GM21737 (cell line): Measurements from ENCODE around the gene CRX.
"Not testable (repeated sequence)": the region's sequence is repeated elsewhere in the genome, so short reads cannot be mapped to it uniquely, and the experiment has no call there.

Experiments used
- ATAC-seq: cut with Tn5 transposase; IDR thresholded peaks from one replicate; pipeline ENCODE4 v1.9.1; 2021; ENCODE audit warnings: mild to moderate bottlenecking, moderate library complexity; ENCODE audit not compliant: unreplicated experiment

CRX gene

GRCh38 chr19:47858646-47859285 lies 37.0 kb downstream of the CRX start, which contains the start of gene TPRX2:
TSS of gene TPRX2 (plus strand) at chr19:47859235. CDS start at chr19:47859247, 12 bp downstream.
- not testable (repeated sequence) for ATAC-seq

- ATAC-seq, result not testable (repeated sequence)
These were observed 38.1 kb downstream of the CRX start for GRCh38 chr19:47859838-47860237.

DNA sequence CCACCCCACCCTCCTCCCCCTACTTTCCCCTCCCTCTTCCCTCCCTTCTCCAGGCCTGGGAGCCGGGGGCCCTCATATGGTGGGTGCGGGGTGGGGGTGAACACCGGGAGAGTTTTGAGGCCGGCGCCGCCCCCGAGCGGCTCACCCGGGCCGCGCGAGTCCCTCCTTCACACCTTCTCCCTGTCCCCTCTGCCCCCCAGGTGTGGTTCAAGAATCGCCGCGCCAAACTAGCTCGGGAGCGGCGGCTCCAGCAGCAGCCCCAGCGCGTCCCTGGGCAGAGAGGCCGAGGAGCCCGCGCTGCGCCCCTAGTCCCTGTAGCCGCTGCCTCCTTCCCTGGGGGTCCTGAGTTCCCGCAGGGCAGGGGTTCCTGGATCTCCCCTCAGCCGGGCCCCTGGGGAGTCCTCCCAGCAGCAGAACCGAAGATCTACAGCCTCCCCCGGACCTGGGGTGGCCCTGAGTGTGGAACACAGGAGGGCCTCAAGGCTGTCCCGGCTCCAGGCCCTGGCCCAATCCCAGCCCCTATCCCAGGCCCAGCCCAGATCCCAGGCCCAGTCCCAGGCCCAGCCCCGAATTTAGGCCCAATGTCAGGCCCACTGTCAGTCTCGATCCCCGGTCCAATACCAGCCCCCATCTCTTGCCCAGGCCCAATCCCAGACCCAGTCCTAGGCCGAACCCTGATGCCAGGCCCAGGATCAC lies 39.0 kb downstream of the CRX start:
- ATAC-seq, result no peak

- no peak for ATAC-seq
These were observed 39.9 kb downstream of the CRX start for GRCh38 chr19:47861630-47862029.

DNA sequence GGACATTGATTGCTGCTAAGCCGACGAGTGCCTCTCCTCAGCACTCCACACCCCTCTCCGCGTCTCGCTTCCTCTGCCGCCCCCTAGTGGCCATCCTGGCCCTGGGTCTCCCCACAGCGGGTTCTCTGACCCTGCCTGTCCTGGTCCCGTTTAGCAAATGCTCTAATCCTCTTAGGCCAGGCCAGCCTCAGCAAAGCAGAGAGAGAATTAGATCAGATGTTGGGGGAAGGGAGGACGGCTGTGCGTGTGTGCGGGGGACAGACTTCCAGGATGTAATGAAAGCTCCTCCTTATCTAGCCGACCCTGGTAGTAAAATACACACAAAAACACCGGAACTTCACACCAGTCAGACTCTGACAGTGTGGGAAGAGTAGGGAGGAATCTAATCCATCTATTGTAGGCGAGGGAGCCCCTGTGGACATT lies 41.8 kb downstream of the CRX start:
- no peak for ATAC-seq

GRCh38 chr19:47865166-47865565 lies 43.4 kb downstream of the CRX start:
- no peak for ATAC-seq

- ATAC-seq, result no peak
These were observed 57.2 kb downstream of the CRX start for GRCh38 chr19:47878906-47879305.

- not testable (repeated sequence) for ATAC-seq
These were observed 57.6 kb downstream of the CRX start for GRCh38 chr19:47879385-47879784.

DNA sequence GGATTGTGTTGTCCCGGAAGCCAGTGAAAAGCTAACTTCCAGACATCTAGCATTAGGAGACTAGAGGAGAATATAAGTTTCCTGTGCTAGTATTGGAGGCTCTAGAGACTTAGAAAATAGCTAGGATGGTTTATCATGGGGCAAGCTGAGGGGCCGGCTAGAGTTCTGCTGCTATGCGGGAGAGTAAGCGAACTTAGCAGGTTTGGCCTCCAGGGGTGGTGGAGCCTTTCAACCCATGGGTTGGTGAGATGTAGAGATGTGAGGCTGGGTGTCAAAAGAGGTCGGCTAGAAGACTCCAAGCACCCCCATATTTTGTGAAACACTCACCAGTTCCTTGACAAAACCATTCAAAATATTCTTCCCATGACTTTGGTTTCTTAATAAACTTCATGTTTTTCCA lies 60.0 kb downstream of the CRX start:
- no peak for ATAC-seq

GRCh38 chr19:47882890-47883289 lies 61.2 kb downstream of the CRX start:
- no peak for ATAC-seq

DNA sequence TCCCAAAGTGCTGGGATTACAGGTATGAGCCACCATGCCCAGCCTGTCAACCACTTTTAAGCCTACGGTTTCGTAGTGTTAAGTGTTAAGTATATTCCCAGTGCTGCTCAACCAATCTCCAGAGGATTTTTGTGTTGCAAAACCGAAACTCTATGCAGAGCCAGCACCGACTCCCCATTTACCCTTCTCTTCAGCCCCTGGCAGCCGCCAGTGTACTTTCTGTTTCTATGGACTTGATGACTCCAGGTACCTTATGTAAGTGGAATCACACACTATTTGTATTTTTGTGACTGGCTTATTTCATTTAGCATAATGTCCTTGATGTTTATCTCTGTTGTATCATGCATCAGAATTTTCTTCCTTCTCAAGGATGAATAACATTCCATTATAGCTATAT lies 63.3 kb downstream of the CRX start:
- ATAC-seq, result no peak

DNA sequence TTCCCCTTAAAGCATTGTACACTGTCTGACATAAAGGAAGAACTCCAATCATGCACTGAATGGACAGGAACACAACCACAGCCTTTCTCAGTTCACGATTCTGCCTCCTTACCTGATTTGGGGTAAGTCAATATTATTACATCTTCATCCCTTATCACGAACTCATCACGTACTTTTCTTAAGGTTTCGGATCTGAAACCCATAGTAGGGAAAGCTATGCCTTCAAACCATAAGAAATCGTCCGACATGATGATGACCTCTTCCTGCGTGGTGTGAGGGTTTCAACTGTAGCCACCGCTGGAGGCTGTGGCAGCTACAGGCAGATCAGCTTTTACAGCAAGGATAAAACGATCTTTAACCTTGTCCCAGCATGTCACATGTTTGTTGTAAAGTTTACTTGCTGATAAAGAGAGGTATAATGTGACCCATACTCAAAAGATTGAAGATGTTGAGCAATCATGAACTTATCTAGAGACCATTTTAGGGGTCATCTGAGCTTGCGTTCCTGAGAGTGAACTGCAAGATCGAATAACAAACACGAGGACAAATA lies 64.3 kb downstream of the CRX start, which contains the start of gene SULT2A1:
SULT2A1 (minus strand) TSS at position 306 of the 550 bp plus-strand sequence; CDS start at position 248, 58 bp downstream.
- no peak for ATAC-seq

DNA sequence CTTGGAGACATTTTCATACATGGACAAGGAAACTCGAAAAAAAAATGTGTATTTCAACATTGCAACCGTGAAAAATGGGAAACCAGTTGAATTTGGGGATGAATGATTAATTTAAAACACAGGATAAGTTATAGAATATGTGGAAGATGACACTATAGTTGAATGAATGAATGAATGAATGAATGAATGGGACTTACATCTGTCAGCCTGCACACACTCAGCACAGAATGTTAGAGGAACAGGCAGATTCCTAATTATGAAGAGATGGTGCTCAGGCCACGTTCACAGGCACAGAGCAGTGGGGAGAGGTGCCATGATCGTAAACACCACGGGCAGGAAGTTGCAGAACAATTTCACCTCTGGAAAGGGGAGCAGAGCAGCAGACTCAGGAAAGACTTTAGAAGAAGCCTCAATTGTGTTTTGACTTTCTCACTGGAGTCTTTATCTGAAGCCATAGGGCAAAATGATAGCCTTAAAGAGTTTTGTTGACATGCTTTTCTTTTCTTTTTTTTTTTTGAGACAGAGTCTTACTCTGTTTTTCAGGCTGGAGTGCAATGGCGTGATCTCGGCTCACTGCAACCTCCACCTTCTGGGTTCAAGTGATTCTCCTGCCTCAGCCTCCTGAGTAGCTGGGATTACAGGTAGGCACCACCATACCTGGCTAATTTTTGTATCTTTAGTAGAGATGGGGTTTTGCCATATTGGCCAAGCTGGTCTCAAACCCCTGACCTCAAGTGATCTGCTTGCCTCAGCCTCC lies 69.3 kb downstream of the CRX start:
- no peak for ATAC-seq

DNA sequence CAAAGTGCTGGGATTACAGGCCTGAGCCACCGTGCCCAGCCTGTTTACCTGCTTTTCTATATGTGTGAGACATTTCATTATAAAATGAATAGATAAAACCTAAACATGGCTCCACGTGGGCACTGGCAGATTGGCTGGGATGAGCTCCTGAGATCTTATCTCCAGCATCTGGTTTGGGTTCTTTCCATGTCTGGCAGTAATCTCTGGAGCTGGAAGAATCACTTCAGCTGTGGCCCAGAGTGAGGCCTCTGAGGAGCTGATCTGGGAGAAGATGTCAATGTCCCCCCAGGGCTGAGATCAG lies 69.8 kb downstream of the CRX start:
- no peak for ATAC-seq

DNA sequence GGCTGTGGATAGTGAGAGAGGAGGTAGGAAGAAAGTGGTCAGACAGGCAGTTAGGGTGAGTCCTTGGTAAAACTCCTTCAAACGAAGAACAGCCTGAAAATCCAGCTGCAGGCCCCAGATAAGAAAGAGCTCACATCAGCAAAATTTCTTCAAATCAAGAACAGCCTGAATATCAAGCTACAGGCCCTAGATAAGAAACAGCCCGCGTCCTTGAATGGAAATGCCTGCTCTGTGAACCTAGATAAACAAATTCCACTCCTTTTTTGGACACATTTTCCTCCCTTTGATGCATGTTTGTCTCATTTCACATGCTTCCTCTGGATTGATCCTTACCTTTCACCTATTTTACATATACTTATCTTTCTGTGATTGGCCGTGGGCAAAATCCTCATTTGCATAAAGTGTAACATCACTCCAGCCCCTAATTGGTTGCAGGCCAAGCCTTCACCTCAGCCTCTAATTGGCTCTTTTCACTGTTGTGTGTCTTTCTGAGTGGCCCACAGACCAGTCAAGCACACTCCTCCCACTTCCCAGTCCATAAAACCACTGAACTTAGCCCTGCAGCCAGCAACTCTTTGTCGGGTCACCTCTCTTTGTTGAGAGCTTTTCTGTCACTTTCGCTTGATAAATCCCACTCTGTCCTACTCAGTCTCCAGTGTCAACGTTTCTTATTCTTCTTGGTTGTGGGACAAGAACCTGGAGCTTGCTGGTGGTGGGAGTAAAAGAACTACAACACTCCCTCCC lies 70.4 kb downstream of the CRX start:
- ATAC-seq, result no peak
